Measurements from ENCODE around the gene VIPR2.

- no peak for TF ChIP-seq CTCF (IDR thresholded peaks at IDR 0.05)
- no peak for TF ChIP-seq POLR2A (IDR thresholded peaks at IDR 0.05)
Measured at GRCh38 chr7:159127691-159128642, 16.7 kb downstream of the VIPR2 start.
